GM12873 (cell line): ENCODE results near the gene API5.

Experiments
- CTCF ChIP-seq: IDR thresholded peaks from 2 replicates; pipeline ENCODE4 v1.5.1; 2012; ENCODE audit warnings: low read depth, mild to moderate bottlenecking, moderate library complexity, low read length, control low read depth; ENCODE audit not compliant: insufficient read depth; ENCODE audit errors: missing control alignments

Gene API5

GRCh38 chr11:43360361-43361032 lies 48.7 kb downstream of the API5 start:
- no peak for TF ChIP-seq CTCF

DNA sequence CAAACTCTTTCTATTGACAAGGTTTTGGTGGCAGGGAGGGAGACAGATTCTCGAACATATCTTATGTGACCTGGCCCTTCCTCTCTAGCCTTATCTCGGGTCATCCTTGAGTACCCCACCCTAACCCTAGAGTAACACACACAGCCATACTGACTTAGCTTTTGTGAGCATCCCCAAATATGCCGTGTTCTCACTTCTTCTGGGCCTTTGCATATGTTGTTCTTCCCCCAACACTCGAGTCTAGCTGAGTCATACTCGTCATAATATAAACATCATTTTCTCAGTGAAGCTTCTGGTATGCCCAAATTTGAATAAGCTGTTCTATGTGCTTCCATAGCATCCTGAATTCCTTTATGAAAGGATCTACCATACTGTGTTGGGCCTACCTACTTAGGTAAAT lies 54.9 kb downstream of the API5 start:
- TF ChIP-seq CTCF: no peak

DNA sequence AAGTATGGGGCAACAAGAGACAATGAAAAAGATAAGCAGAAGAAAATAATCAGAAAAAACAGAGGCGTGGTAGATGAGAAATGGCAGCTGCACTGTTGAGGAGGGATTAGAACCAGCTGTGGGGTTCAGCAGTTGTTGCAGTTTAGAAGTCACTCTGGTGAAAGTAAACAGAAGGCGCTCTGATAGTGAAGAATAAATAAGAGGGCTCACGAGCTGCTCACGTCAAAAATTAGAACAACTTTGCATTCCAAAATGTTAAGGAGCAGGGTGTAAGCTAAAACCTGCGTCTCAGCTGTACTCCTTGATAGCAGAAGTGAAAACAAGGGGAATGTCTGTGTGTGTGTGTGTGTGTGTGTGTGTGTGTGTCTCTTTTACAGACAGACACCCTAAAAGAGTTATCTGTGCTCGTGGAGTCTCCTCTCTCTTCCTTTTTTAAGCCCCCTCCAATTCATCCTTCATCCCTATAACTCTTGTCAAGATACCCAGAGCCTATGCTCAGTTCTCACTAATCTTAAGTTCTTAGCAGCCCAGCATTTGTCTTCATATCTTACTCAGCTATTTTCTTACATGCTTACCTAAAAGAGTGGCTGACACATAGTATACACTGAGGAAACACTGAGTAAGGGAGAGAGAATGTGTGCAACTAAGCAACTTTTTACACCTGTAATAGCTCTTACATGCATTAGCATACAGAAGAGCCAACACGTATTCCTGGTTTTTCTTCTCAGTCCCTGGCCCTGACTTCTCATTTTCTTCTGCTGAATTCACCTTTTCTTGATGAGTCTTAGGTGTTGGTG lies 55.8 kb downstream of the API5 start:
- TF ChIP-seq CTCF: no peak

DNA sequence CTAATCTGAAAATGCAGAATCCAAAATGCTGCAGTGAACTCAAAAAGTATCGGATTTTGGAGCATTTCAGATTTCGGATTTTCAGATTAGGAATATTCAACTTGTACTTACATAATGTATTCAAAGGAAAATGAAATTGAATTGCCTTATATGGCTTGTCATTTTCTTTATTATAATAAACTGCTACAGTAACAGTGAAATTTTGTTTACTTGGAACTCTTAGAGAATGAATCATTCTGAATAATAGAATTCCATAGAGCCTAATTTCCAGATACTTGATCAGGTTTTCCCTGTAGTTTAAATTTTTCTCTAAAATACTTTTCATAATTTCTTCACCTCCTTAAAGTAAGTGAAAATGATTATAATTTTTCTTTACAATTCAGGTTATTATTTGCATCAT lies 64.3 kb downstream of the API5 start:
- no peak for TF ChIP-seq CTCF

DNA sequence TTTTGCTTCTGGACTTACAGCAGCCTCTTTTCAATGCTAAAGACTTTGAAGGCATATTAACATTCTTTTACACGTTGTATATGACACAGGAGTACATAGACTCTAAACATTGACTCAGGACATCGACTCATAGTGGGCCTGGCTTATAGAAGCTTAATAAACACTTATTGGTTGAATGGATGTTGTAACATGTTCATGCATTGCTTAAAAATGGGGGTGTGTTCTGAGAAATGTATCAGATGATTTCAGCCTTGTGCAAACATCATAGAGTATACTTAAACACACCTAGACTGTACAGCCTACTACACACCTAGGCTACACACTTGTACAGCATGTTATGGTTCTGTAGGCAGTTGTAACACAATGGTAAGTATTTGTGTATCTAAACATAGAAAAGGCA lies 64.8 kb downstream of the API5 start:
- no peak for TF ChIP-seq CTCF

DNA sequence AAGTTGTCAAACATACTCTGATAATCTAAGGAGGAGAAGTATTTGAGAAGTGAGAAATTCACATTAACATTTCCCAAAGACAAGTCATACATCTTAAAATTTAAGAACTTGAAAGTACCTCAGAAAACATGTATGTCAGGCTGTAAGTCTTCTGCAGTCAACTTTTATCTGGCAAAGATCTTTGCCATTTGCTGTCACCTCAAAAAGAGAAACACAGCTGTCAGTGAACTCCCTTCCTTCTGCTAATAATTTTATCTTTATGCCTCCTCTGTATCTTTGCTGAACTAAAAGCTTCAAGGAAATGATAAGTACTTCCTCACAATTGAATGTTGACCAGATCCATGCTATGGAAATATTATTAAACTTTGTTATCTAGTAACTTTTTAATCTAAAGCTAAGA lies 65.6 kb downstream of the API5 start:
- no peak for TF ChIP-seq CTCF

GRCh38 chr11:43378897-43379296 lies 67.1 kb downstream of the API5 start:
- TF ChIP-seq CTCF: no peak
